HCT116 (cell line): ENCODE data around the gene SLC35F3. TPM values are rescaled to one million over a fixed set of nuclear protein-coding genes. Genes with fewer than 3 reads are reported as not detected.

ENCODE experiments used
- ATAC-seq: fragments of 200-7000 bp; cut with Tn5 transposase; 2 replicates; pipeline ENCODE4 v1.9.1; 2020; ENCODE audit warnings: mild to moderate bottlenecking, moderate library complexity
- BruUV-seq: library from RNA; stranded (reverse); fragments of 400-500 nt; replicated peaks from 2 replicates; lab custom pipeline; 2021; lab: Mats Ljungman, UMichigan
- CTCF ChIA-PET: fragments of 300-600 bp; sonication (Branson Sonifier 250); formaldehyde crosslinking; loops from one replicate; lab custom pipeline; 2021; ENCODE audit warnings: antibody characterized with exemption; lab: Charles Lee
- POLR2A ChIA-PET: fragments of 300-600, 350-600 bp; sonication (Branson Sonifier 250); formaldehyde crosslinking; loops from one replicate; lab custom pipeline; 2021; ENCODE audit warnings: antibody characterized with exemption; lab: Charles Lee
- RAD21 ChIA-PET, 2 experiments: fragments of 300-600 bp; sonication (Branson Sonifier 250); formaldehyde crosslinking; loops; one replicate each; lab custom pipeline; 2023; ENCODE audit warnings: low total read pairs in 2 of 2; ENCODE audit not compliant: uncharacterized antibody in 2 of 2, unreplicated experiment in 2 of 2, low non-redundant PET in 1 of 2; lab: Charles Lee
- DNase-seq: peaks from one replicate; pipeline ENCODE4 v3.0.0-alpha.2; 2010; ENCODE audit warnings: low read depth, low spot score
- H2AFZ ChIP-seq: fragments of 200-600 bp; shearing (Covaris generic), sonication (generic); 2 replicates; pipeline ENCODE4 v1.6.1; 2017; ENCODE audit warnings: low read depth, mixed run types, mixed read lengths, antibody characterized with exemption, low read length; ENCODE audit not compliant: poor library complexity, severe bottlenecking
- H3K27ac ChIP-seq: 2 replicates; pipeline ENCODE4 v1.5.1; 2012; ENCODE audit warnings: low read depth, low read length
- H3K27me3 ChIP-seq: fragments of 200-600 bp; sonication (generic); 2 replicates; pipeline ENCODE4 v1.6.1; 2016; ENCODE audit warnings: mixed run types, low read length, mixed read lengths; ENCODE audit not compliant: insufficient read depth
- H3K36me3 ChIP-seq, 2 experiments: fragments of 200-500 bp in 1 of 2; fragments of 200-600 bp in 1 of 2; sonication (Bioruptor generic) in 1 of 2; sonication (generic) in 1 of 2; 2 replicates each; pipeline versions ENCODE4 v1.5.1 to v1.6.1; 2014 to 2016; ENCODE audit warnings: low read length in 2 of 2, inconsistent platforms in 1 of 2, mixed read lengths in 1 of 2, mixed run types in 1 of 2; ENCODE audit not compliant: insufficient read depth in 2 of 2, control insufficient read depth in 1 of 2
- H3K4me1 ChIP-seq, 2 experiments: fragments of 200-600 bp in 1 of 2; sonication (generic) in 1 of 2; 2 replicates each; pipeline versions ENCODE4 v1.5.1 to v1.6.1; 2012 to 2017; ENCODE audit warnings: low read length in 2 of 2, inconsistent platforms in 1 of 2, mild to moderate bottlenecking in 1 of 2, mixed read lengths in 1 of 2, mixed run types in 1 of 2, moderate library complexity in 1 of 2; ENCODE audit not compliant: insufficient read depth in 2 of 2, control insufficient read depth in 1 of 2
- H3K4me2 ChIP-seq: fragments of 200-600 bp; sonication (generic); 2 replicates; pipeline ENCODE4 v1.6.1; 2017; ENCODE audit warnings: mixed run types, low read length, mixed read lengths
- H3K4me3 ChIP-seq, 2 experiments: fragments of 200-600 bp in 1 of 2; sonication (generic) in 1 of 2; replicated peaks in 1 of 2; 2 replicates each; pipeline ENCODE4 v1.5.1; 2011 to 2016; ENCODE audit warnings: low read length in 2 of 2, control low read depth in 1 of 2, low read depth in 1 of 2, mild to moderate bottlenecking in 1 of 2, mixed read lengths in 1 of 2, mixed run types in 1 of 2
- H3K79me2 ChIP-seq: fragments of 200-600 bp; sonication (generic); 2 replicates; pipeline ENCODE4 v1.6.1; 2017; ENCODE audit warnings: mild to moderate bottlenecking, mixed run types, low read length, moderate library complexity, mixed read lengths; ENCODE audit not compliant: insufficient read depth
- H3K9ac ChIP-seq: fragments of 200-600 bp; sonication (generic); 2 replicates; pipeline ENCODE4 v1.6.1; 2016; ENCODE audit warnings: low read length, mixed read lengths
- H3K9me2 ChIP-seq: fragments of 200-600 bp; sonication (generic), shearing (Covaris generic); 2 replicates; pipeline ENCODE4 v1.6.1; 2017; ENCODE audit warnings: mixed run types, mild to moderate bottlenecking, moderate library complexity; ENCODE audit not compliant: insufficient read depth
- H3K9me3 ChIP-seq, 2 experiments: fragments of 200-500 bp in 1 of 2; fragments of 200-600 bp in 1 of 2; sonication (Bioruptor generic) in 1 of 2; sonication (generic) in 1 of 2; 2 replicates each; pipeline ENCODE4 v1.6.1; 2014 to 2017; ENCODE audit warnings: low read length in 2 of 2, mixed read lengths in 2 of 2, inconsistent platforms in 1 of 2, low read depth in 1 of 2, mild to moderate bottlenecking in 1 of 2, mixed run types in 1 of 2, moderate library complexity in 1 of 2; ENCODE audit not compliant: control insufficient read depth in 1 of 2, insufficient read depth in 1 of 2
- H4K20me1 ChIP-seq: fragments of 200-600 bp; sonication (generic), shearing (Covaris generic); 2 replicates; pipeline ENCODE4 v1.6.1; 2017; ENCODE audit warnings: mixed run types, mild to moderate bottlenecking, moderate library complexity; ENCODE audit not compliant: insufficient read depth
- CBX3 ChIP-seq: IDR thresholded peaks from 2 replicates; pipeline ENCODE4 v1.6.1; 2012; ENCODE audit warnings: low read depth
- CEBPB ChIP-seq: IDR thresholded peaks from 2 replicates; pipeline ENCODE4 v1.6.1; 2012; ENCODE audit warnings: low read depth
- EGR1 ChIP-seq: IDR thresholded peaks from 2 replicates; pipeline ENCODE4 v1.6.1; 2012; ENCODE audit warnings: low read depth
- ELF1 ChIP-seq: IDR thresholded peaks from 2 replicates; pipeline ENCODE4 v1.6.1; 2012; ENCODE audit warnings: low read depth, borderline replicate concordance
- EZH2phosphoT487 ChIP-seq: fragments of 200-600 bp; IDR thresholded peaks from 2 replicates; pipeline ENCODE4 v1.6.1; 2018; ENCODE audit warnings: antibody characterized with exemption, borderline replicate concordance
- FOSL1 ChIP-seq: IDR thresholded peaks from 2 replicates; pipeline ENCODE4 v1.6.1; 2012; ENCODE audit warnings: low read depth
- POLR2A ChIP-seq: IDR thresholded peaks from 2 replicates; pipeline ENCODE4 v1.7.0; 2011; ENCODE audit warnings: borderline replicate concordance; ENCODE audit not compliant: insufficient read depth, insufficient read length; ENCODE audit errors: extremely low read depth
- SIN3A ChIP-seq: IDR thresholded peaks from 2 replicates; pipeline ENCODE4 v1.6.1; 2012; ENCODE audit warnings: low read depth
- TCF7L2 ChIP-seq: IDR thresholded peaks from 2 replicates; pipeline ENCODE4 v1.7.0; 2011; ENCODE audit warnings: borderline replicate concordance, inconsistent platforms; ENCODE audit not compliant: insufficient read depth, insufficient read length; ENCODE audit errors: extremely low read depth
- YY1 ChIP-seq: IDR thresholded peaks from 2 replicates; pipeline ENCODE4 v1.6.1; 2011; ENCODE audit warnings: low read length, low read depth, moderate library complexity, mild to moderate bottlenecking; ENCODE audit not compliant: insufficient replicate concordance; ENCODE audit errors: extremely low read depth
- ZFX ChIP-seq: fragments of 450-650 bp; IDR thresholded peaks from 2 replicates; pipeline ENCODE4 v1.6.1; 2017
- intact Hi-C: fragments of 100-400 bp; cut with micrococcal nuclease; formaldehyde crosslinking; loops from 2 replicates; pipeline ENCODE4 v1.10.0; 2022
- total RNA-seq: library from RNA; stranded (reverse); gene quantifications from one replicate; pipeline ENCODE4 v1.2.1, GENCODE V29; 2021; ENCODE audit not compliant: unreplicated experiment
- TF ChIP-seq, protein P1 (sequence below): IDR thresholded peaks from 2 replicates; pipeline ENCODE4 v1.6.1; 2011; ENCODE audit warnings: mild to moderate bottlenecking, low read length, moderate library complexity; ENCODE audit not compliant: insufficient replicate concordance; ENCODE audit errors: extremely low read depth
- TF ChIP-seq, protein P2 (sequence below): IDR thresholded peaks from 2 replicates; pipeline ENCODE4 v1.6.1; 2012
- TF ChIP-seq, protein P3 (sequence below), 3 experiments: fragments of 200-600 bp in 1 of 3; sonication (generic) in 1 of 3; IDR thresholded peaks in 2 of 3; conservative IDR thresholded peaks in 1 of 3; 2 replicates each; pipeline ENCODE4 v1.5.1; 2012 to 2017; ENCODE audit warnings: low read depth in 2 of 3, low read length in 2 of 3, antibody characterized with exemption in 1 of 3, borderline replicate concordance in 1 of 3, control low read depth in 1 of 3, mild to moderate bottlenecking in 1 of 3, mixed read lengths in 1 of 3, mixed run types in 1 of 3, moderate library complexity in 1 of 3; ENCODE audit not compliant: insufficient read depth in 1 of 3
- TF ChIP-seq, protein P4 (sequence below): IDR thresholded peaks from 2 replicates; pipeline ENCODE4 v1.6.1; 2012; ENCODE audit warnings: low read depth

Gene SLC35F3
- total RNA-seq, 1 experiment from 2014 or later = 6.4 TPM

DNA sequence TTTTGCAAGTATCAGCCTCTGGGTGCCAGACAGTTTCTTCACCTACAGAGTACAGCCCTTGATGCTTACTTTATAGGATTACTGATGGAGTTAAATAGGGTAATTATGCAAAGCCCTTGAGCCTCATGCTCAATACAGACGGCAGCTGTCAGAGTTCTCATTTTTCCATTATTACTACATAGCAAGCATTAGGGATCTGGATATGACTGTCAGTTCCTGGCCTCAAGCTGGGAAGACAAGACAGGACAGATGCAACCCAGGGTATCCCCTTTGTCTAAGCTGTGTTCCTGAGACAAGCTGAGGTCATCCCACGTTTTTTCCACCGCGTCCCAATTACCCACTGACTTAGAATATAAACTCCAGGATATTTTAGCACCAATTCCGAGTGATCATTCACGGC lies 94.4 kb downstream of the SLC35F3 start:
- RAD21 ChIA-PET = no interaction called here
- Histone ChIP-seq H3K27ac (no peak overlapping the region), H3K27me3 (no peaks in the 10 kb centered on the region), H3K36me3 (no peaks in the 10 kb centered on the region), H3K4me2 (no peak overlapping the region), H3K9me2 (no peaks in the 10 kb centered on the region), H3K9me3 (no peaks in the 10 kb centered on the region), H3K4me3 (no peak overlapping the region), H4K20me1 (no peaks in the 10 kb centered on the region), H3K4me1 (peaks cover 2 to 18% of the 10 kb centered on the region in 2 experiments; a peak in 3 of 4 replicates), H3K9ac (no peak overlapping the region), H2AFZ (no peak overlapping the region), H3K79me2 (peaks cover 30% of the 10 kb centered on the region; the same call in 1 of the 2 replicates)
- no peak for ATAC-seq
- no peak for DNase-seq
- CTCF ChIA-PET = no interaction called here
- POLR2A ChIA-PET = no interaction called here
- BruUV-seq = no TSS peak
- intact Hi-C loops = no loop called here
- TF ChIP-seq CBX3 (no peak), EGR1 (no peak), CEBPB (no peak), FOSL1 (no peak), YY1 (no peak), ZFX (no peak), POLR2A (no peak), EZH2phosphoT487 (no peak), SIN3A (no peak), ELF1 (no peak), TCF7L2 (no peak)
- TF ChIP-seq, protein P1, sequence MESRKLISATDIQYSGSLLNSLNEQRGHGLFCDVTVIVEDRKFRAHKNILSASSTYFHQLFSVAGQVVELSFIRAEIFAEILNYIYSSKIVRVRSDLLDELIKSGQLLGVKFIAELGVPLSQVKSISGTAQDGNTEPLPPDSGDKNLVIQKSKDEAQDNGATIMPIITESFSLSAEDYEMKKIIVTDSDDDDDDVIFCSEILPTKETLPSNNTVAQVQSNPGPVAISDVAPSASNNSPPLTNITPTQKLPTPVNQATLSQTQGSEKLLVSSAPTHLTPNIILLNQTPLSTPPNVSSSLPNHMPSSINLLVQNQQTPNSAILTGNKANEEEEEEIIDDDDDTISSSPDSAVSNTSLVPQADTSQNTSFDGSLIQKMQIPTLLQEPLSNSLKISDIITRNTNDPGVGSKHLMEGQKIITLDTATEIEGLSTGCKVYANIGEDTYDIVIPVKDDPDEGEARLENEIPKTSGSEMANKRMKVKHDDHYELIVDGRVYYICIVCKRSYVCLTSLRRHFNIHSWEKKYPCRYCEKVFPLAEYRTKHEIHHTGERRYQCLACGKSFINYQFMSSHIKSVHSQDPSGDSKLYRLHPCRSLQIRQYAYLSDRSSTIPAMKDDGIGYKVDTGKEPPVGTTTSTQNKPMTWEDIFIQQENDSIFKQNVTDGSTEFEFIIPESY = no peak
- TF ChIP-seq, protein P2, sequence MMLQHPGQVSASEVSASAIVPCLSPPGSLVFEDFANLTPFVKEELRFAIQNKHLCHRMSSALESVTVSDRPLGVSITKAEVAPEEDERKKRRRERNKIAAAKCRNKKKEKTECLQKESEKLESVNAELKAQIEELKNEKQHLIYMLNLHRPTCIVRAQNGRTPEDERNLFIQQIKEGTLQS = no peak
- TF ChIP-seq, protein P3, sequence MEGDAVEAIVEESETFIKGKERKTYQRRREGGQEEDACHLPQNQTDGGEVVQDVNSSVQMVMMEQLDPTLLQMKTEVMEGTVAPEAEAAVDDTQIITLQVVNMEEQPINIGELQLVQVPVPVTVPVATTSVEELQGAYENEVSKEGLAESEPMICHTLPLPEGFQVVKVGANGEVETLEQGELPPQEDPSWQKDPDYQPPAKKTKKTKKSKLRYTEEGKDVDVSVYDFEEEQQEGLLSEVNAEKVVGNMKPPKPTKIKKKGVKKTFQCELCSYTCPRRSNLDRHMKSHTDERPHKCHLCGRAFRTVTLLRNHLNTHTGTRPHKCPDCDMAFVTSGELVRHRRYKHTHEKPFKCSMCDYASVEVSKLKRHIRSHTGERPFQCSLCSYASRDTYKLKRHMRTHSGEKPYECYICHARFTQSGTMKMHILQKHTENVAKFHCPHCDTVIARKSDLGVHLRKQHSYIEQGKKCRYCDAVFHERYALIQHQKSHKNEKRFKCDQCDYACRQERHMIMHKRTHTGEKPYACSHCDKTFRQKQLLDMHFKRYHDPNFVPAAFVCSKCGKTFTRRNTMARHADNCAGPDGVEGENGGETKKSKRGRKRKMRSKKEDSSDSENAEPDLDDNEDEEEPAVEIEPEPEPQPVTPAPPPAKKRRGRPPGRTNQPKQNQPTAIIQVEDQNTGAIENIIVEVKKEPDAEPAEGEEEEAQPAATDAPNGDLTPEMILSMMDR (IDR thresholded peaks at IDR 0.05 in 2 of 3, conservative IDR thresholded peaks at IDR 0.05 in 1 of 3; ENCODE audit: borderline replicate concordance in 1 of 3, insufficient read depth in 1 of 3, low read depth in 2 of 3, low read length in 2 of 3) = no peak
- TF ChIP-seq, protein P4, sequence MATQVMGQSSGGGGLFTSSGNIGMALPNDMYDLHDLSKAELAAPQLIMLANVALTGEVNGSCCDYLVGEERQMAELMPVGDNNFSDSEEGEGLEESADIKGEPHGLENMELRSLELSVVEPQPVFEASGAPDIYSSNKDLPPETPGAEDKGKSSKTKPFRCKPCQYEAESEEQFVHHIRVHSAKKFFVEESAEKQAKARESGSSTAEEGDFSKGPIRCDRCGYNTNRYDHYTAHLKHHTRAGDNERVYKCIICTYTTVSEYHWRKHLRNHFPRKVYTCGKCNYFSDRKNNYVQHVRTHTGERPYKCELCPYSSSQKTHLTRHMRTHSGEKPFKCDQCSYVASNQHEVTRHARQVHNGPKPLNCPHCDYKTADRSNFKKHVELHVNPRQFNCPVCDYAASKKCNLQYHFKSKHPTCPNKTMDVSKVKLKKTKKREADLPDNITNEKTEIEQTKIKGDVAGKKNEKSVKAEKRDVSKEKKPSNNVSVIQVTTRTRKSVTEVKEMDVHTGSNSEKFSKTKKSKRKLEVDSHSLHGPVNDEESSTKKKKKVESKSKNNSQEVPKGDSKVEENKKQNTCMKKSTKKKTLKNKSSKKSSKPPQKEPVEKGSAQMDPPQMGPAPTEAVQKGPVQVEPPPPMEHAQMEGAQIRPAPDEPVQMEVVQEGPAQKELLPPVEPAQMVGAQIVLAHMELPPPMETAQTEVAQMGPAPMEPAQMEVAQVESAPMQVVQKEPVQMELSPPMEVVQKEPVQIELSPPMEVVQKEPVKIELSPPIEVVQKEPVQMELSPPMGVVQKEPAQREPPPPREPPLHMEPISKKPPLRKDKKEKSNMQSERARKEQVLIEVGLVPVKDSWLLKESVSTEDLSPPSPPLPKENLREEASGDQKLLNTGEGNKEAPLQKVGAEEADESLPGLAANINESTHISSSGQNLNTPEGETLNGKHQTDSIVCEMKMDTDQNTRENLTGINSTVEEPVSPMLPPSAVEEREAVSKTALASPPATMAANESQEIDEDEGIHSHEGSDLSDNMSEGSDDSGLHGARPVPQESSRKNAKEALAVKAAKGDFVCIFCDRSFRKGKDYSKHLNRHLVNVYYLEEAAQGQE = no peak
